HepG2 (cell line): ENCODE data around the gene SPRED3. TPM values are rescaled to one million over a fixed set of nuclear protein-coding genes. Genes with fewer than 3 reads are reported as not detected.

Experiments used
- ATAC-seq: fragments of 200-7000 bp; cut with Tn5 transposase; 3 replicates; pipeline ENCODE4 v1.9.1; 2020; ENCODE audit warnings: mild to moderate bottlenecking, moderate library complexity
- BruUV-seq: library from RNA; stranded (reverse); fragments of 400-500 nt; replicated peaks from 2 replicates; lab custom pipeline; 2021; lab: Mats Ljungman, UMichigan
- CTCF ChIA-PET: fragments of 300-600 bp; formaldehyde crosslinking; extraction: SDS; loops from one replicate; lab custom pipeline; 2021; ENCODE audit warnings: low total read pairs, inconsistent platforms, low intra/inter-chr PET ratio; lab: Yijun Ruan, JAX
- POLR2A ChIA-PET: fragments of 350-600 bp; sonication (Branson Sonifier 250); formaldehyde crosslinking; loops from one replicate; lab custom pipeline; 2020; ENCODE audit warnings: antibody characterized with exemption, inconsistent platforms; lab: Yijun Ruan, JAX
- DNase-seq: peaks from one replicate; pipeline ENCODE4 v3.0.0-alpha.2; 2015; ENCODE audit warnings: low spot score
- FAIRE-seq: peaks from 3 replicates; lab custom pipeline; 2011; peaks lifted over from hg19 to GRCh38; lab: Jason Lieb, UNC
- H2AFZ ChIP-seq: one replicate; pipeline ENCODE4 v1.6.1; 2011; ENCODE audit warnings: low read length, inconsistent platforms
- H3K27ac ChIP-seq: fragments of 300-600 bp; 3 replicates; pipeline ENCODE4 v1.8.0; 2011; ENCODE audit warnings: mixed run types, mild to moderate bottlenecking, mixed read lengths, low read length, inconsistent platforms; ENCODE audit not compliant: insufficient read depth; ENCODE audit errors: extremely low read length
- H3K27me3 ChIP-seq, 2 experiments: fragments of 200-600 bp in 1 of 2; 2 replicates in 1 of 2; 3 replicates in 1 of 2; pipeline versions ENCODE4 v1.6.0 to v1.8.0; 2011; ENCODE audit warnings: low read length in 2 of 2, mild to moderate bottlenecking in 2 of 2, moderate library complexity in 2 of 2, inconsistent platforms in 1 of 2; ENCODE audit not compliant: insufficient read depth in 2 of 2, control insufficient read depth in 1 of 2
- H3K36me3 ChIP-seq, 2 experiments: fragments of 200-600 bp in 1 of 2; replicated peaks in 1 of 2; 2 replicates in 1 of 2; 3 replicates in 1 of 2; pipeline versions ENCODE4 v1.5.1 to v1.8.0; 2011; ENCODE audit warnings: low read length in 2 of 2, inconsistent platforms in 1 of 2; ENCODE audit not compliant: insufficient read depth in 2 of 2, control insufficient read depth in 1 of 2
- H3K4me1 ChIP-seq: 2 replicates; pipeline ENCODE4 v1.5.1; 2012; ENCODE audit warnings: low read length, inconsistent platforms; ENCODE audit not compliant: insufficient read depth
- H3K4me2 ChIP-seq: 2 replicates; pipeline ENCODE4 v1.6.0; 2011; ENCODE audit warnings: low read depth, low read length, inconsistent platforms
- H3K4me3 ChIP-seq, 3 experiments: fragments of 200-600 bp in 1 of 3; sonication (generic), shearing (Covaris generic) in 1 of 3; replicated peaks in 1 of 3; 2 replicates each; pipeline ENCODE4 v1.5.1; 2011 to 2016; ENCODE audit warnings: low read length in 3 of 3, inconsistent platforms in 2 of 3, low read depth in 2 of 3, mild to moderate bottlenecking in 2 of 3, control low read depth in 1 of 3, mixed read lengths in 1 of 3; ENCODE audit not compliant: insufficient read depth in 1 of 3
- H3K79me2 ChIP-seq: one replicate; pipeline ENCODE4 v1.6.1; 2011; ENCODE audit warnings: low read length, inconsistent platforms; ENCODE audit not compliant: insufficient read depth
- H3K9ac ChIP-seq: 2 replicates; pipeline ENCODE4 v1.6.0; 2011; ENCODE audit warnings: mild to moderate bottlenecking, low read depth, low read length, inconsistent platforms; ENCODE audit not compliant: insufficient read depth
- H3K9me3 ChIP-seq: 2 replicates; pipeline ENCODE4 v1.5.1; 2012; ENCODE audit warnings: mild to moderate bottlenecking, low read length
- H4K20me1 ChIP-seq: 2 replicates; pipeline ENCODE4 v1.6.0; 2011; ENCODE audit warnings: inconsistent platforms, mild to moderate bottlenecking, low read length, moderate library complexity; ENCODE audit not compliant: insufficient read depth
- AKAP8 ChIP-seq: sonication (generic); formaldehyde crosslinking; IDR thresholded peaks from 2 replicates; pipeline ENCODE4 v1.5.1; 2020; ENCODE audit warnings: mild to moderate bottlenecking, missing genetic modification reagents
- NR2C2 ChIP-seq: sonication (generic); formaldehyde crosslinking; IDR thresholded peaks from 2 replicates; pipeline ENCODE4 v1.4.0; 2020; ENCODE audit warnings: missing genetic modification reagents, mild to moderate bottlenecking, moderate library complexity, borderline replicate concordance
- NR2F2 ChIP-seq: IDR thresholded peaks from 2 replicates; pipeline ENCODE4 v1.6.1; 2012; ENCODE audit warnings: low read depth, inconsistent platforms, borderline replicate concordance
- ZFYVE20 ChIP-seq: sonication (generic); formaldehyde crosslinking; IDR thresholded peaks from 2 replicates; pipeline ENCODE4 v1.8.0; 2023; ENCODE audit warnings: low read depth, mild to moderate bottlenecking, moderate library complexity, missing genetic modification reagents, borderline replicate concordance
- WGBS: methylation state at CpG from one replicate; pipeline ENCODE4 v1.1.6; 2017; ENCODE audit warnings: low lambda C conversion rate; 5-methylcytosine and 5-hydroxymethylcytosine counted together
- in situ Hi-C: cut with HindIII; loops from 2 replicates; pipeline ENCODE4 v1.10.0; 2017; ENCODE audit warnings: low pct_unique_long_range_greater_than_20kb; ENCODE audit not compliant: extremely low pct_ligation_motif_present
- intact Hi-C: fragments of 100-400 bp; cut with micrococcal nuclease; formaldehyde crosslinking; loops from one replicate; pipeline ENCODE4 v1.10.0; 2022; ENCODE audit not compliant: unreplicated experiment
- polyA plus RNA-seq, 8 experiments: library from polyadenylated mRNA; depleted of rRNA in 3 of 8; stranded (reverse) in 7 of 8; unstranded in 1 of 8; fragments of >200 nt; fragmentation: Illumina TruSeq in 4 of 8; extraction: Trizol in 4 of 8; gene quantifications; 2 replicates each; pipeline versions ENCODE4 v1.2.1 to v1.2.3, GENCODE V29; 2011 to 2016; ENCODE audit warnings: low read depth in 4 of 8, missing spikeins in 1 of 8, mixed read lengths in 1 of 8; ENCODE audit not compliant: insufficient read depth in 1 of 8
- total RNA-seq, 5 experiments: library from RNA; depleted of rRNA; stranded (reverse); fragments of >200 nt; fragmentation: Illumina TruSeq; extraction: Trizol; gene quantifications; 2 replicates each; pipeline ENCODE4 v1.2.3, GENCODE V29; 2016; ENCODE audit warnings: low read depth in 1 of 5
- TF ChIP-seq, protein P1 (sequence below): IDR thresholded peaks from 2 replicates; pipeline ENCODE4 v1.6.1; 2018; ENCODE audit warnings: missing genetic modification reagents
- TF ChIP-seq, protein P2 (sequence below): IDR thresholded peaks from 2 replicates; pipeline ENCODE4 v1.6.1; 2012; ENCODE audit warnings: inconsistent platforms
- TF ChIP-seq, protein P3 (sequence below): sonication (generic); formaldehyde crosslinking; IDR thresholded peaks from 2 replicates; pipeline ENCODE4 v1.4.0; 2020; ENCODE audit warnings: missing genetic modification reagents, mild to moderate bottlenecking, borderline replicate concordance
- TF ChIP-seq, protein P4 (sequence below): conservative IDR thresholded peaks from 2 replicates; pipeline ENCODE4 v1.6.1; 2018; ENCODE audit warnings: missing genetic modification reagents

SPRED3 gene
- total and polyA plus RNA-seq, 2 of the 13 experiments (the other 11 are each of a cell fraction or from before 2014, with no cell fraction given) = 0.15 to 0.17 TPM

DNA sequence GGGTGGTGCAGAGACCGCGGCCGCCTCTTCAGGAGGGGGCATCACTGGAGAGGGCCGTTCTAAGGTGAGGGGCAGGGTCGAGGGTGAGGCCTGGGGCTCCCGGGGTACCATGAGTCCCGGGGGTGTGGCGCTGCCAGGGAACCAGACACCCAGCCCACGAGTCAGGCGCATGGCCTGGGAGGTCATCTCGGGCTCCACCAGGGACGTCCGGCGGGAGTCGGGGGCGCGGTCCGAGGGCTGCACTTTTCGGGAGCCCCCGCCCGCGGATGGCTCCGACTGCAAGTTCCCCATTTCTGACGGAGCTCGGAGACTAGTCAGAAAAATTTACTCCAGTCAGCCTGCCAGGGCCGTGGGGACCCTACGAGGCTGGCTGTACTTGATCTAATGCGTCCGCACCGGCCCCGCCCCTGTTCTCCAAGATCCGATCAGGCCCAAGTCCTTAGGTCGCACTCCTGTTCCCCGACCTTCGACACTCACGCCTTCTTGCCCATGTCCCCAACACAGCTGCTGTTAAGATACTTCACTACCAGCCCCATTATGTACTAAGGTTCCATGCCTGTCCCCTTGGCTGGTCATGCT lies 1.4 kb upstream of the SPRED3 start:
- H3K4me2 ChIP-seq = peak overlapping the region; percentile 89
- no peak overlapping the region for H3K9ac ChIP-seq
- peaks cover 2 to 20% of the 10 kb centered on the region in 2 experiments; a peak in 3 of 5 replicates for H3K27me3 ChIP-seq
- ChIA-PET CTCF (no interaction called here), POLR2A (interaction anchor here (1.3 to 4.0 kb wide), 5 partner anchors 11 to 232 kb away, joined by 4 to 49 read pairs (median 5); partner anchors contain the start of genes EIF3K, FAM98C and PSMD8)
- no peaks in the 10 kb centered on the region; the same call in 1 of the 2 replicates for H4K20me1 ChIP-seq
- DNase-seq (no peak), FAIRE-seq (no peak), ATAC-seq (no peak)
- in situ Hi-C loops (no loop called here), intact Hi-C loops (no loop called here)
- 94% methylated on average over 15 of the region's 36 CpGs for WGBS
- no peak overlapping the region for H2AFZ ChIP-seq
- BruUV-seq = no TSS peak
- H3K79me2 ChIP-seq = no peaks in the 10 kb centered on the region
- H3K9me3 ChIP-seq = no peaks in the 10 kb centered on the region
- peak overlapping the region in 2 of 3 experiments; percentile 46 to 71; a peak in 4 of 6 replicates for H3K4me3 ChIP-seq
- H3K36me3 ChIP-seq = peaks cover 5 to 17% of the 10 kb centered on the region in 2 experiments; a peak in 4 of 5 replicates
- no peak overlapping the region for H3K27ac ChIP-seq
- 0 out of 2 replicates have a peak, but pooled peaks have one; percentile 1 for TF ChIP-seq AKAP8
- TF ChIP-seq, protein P1, sequence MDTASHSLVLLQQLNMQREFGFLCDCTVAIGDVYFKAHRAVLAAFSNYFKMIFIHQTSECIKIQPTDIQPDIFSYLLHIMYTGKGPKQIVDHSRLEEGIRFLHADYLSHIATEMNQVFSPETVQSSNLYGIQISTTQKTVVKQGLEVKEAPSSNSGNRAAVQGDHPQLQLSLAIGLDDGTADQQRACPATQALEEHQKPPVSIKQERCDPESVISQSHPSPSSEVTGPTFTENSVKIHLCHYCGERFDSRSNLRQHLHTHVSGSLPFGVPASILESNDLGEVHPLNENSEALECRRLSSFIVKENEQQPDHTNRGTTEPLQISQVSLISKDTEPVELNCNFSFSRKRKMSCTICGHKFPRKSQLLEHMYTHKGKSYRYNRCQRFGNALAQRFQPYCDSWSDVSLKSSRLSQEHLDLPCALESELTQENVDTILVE (CRISPR knock-in tag) = no peak
- H3K4me1 ChIP-seq = peaks cover 32% of the 10 kb centered on the region

DNA sequence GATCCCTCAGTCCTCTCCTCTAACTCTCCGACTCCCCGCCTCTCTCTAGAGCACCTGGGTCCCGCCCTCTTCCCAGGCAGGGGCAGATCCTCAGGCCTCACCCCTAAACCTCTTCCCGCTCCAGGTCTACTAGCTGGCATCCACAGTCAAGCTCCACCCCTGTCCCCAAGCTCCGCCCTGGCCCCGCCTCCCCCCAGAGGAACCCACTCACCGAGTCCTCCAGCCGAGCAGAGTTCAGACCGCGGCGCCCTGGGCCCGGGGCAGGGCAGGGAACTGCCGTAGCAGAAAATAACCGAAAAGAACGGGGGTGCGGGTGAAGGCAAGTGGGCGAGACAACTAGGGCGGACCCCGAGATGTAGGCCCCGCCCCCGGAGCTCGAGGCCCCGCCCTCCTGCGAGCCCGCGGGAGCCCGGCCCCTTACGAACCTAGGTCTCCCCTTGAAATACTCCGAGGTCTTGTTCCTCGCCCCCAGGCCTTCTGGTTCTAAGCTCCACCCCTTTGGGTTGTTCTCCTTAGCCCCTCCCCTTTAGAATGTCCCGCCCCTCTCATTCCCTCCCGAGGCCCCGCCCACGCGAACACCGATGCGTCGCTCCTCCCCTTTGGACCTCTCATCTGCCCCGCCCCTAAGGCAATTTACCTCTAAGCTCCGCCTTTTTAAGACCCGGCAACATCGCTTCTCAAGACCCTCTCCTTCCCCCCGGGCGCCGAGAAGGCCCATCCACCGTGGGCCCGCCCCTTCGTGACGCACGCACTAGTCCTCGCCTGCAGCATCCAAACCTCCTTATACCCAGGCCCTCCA lies 748 bp upstream of the SPRED3 start, which contains the start of gene GGN:
Gene GGN (minus strand): TSS at position 485 of the 799 bp plus-strand sequence. CDS start 773 bp downstream, outside the sequence.
- BruUV-seq = no TSS peak
- FAIRE-seq = no peak
- 0 out of 2 replicates have a peak within 1 kb of the TSS, but pooled peaks have one; percentile 13 for H3K9ac ChIP-seq
- TF ChIP-seq ZFYVE20 = no peak
- TF ChIP-seq, protein P2, sequence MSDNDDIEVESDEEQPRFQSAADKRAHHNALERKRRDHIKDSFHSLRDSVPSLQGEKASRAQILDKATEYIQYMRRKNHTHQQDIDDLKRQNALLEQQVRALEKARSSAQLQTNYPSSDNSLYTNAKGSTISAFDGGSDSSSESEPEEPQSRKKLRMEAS = no peak
- TF ChIP-seq, protein P3, sequence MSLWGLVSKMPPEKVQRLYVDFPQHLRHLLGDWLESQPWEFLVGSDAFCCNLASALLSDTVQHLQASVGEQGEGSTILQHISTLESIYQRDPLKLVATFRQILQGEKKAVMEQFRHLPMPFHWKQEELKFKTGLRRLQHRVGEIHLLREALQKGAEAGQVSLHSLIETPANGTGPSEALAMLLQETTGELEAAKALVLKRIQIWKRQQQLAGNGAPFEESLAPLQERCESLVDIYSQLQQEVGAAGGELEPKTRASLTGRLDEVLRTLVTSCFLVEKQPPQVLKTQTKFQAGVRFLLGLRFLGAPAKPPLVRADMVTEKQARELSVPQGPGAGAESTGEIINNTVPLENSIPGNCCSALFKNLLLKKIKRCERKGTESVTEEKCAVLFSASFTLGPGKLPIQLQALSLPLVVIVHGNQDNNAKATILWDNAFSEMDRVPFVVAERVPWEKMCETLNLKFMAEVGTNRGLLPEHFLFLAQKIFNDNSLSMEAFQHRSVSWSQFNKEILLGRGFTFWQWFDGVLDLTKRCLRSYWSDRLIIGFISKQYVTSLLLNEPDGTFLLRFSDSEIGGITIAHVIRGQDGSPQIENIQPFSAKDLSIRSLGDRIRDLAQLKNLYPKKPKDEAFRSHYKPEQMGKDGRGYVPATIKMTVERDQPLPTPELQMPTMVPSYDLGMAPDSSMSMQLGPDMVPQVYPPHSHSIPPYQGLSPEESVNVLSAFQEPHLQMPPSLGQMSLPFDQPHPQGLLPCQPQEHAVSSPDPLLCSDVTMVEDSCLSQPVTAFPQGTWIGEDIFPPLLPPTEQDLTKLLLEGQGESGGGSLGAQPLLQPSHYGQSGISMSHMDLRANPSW (CRISPR knock-in tag) = no peak
- no peak for TF ChIP-seq NR2C2 (CRISPR knock-in tag)
- no peak for TF ChIP-seq NR2F2
- TF ChIP-seq, protein P4, sequence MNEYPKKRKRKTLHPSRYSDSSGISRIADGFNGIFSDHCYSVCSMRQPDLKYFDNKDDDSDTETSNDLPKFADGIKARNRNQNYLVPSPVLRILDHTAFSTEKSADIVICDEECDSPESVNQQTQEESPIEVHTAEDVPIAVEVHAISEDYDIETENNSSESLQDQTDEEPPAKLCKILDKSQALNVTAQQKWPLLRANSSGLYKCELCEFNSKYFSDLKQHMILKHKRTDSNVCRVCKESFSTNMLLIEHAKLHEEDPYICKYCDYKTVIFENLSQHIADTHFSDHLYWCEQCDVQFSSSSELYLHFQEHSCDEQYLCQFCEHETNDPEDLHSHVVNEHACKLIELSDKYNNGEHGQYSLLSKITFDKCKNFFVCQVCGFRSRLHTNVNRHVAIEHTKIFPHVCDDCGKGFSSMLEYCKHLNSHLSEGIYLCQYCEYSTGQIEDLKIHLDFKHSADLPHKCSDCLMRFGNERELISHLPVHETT (CRISPR knock-in tag) = no peak

More for the DNA sequence above, 748 bp upstream of the SPRED3 start, which contains the start of gene GGN:
- peak; percentile 63 for ATAC-seq
- ChIA-PET POLR2A (interaction anchor here (1.3 to 4.0 kb wide), 5 partner anchors 12 to 231 kb away, joined by 4 to 49 read pairs (median 5); partner anchors contain the start of genes EIF3K, FAM98C and PSMD8), CTCF (no interaction called here)
- H3K27me3 ChIP-seq = peaks cover 2 to 20% of the 10 kb centered on the region in 2 experiments; a peak in 3 of 5 replicates
- no peak within 1 kb of the TSS for H3K27ac ChIP-seq
- no peaks in the 10 kb centered on the region for H3K79me2 ChIP-seq
- H3K36me3 ChIP-seq = peaks cover 3 to 12% of the 10 kb centered on the region in 2 experiments; a peak in 3 of 5 replicates
- H2AFZ ChIP-seq = no peak within 1 kb of the TSS
- H3K4me3 ChIP-seq = peak within 1 kb of the TSS; percentile 46 to 71 (median 63)
- DNase-seq = peak; percentile 49
- 7% methylated on average over 47 of the region's 51 CpGs for WGBS
- peak within 1 kb of the TSS; percentile 89 for H3K4me2 ChIP-seq
- in situ Hi-C loops (no loop called here), intact Hi-C loops (no loop called here)
- peaks cover 36% of the 10 kb centered on the region for H3K4me1 ChIP-seq
- H4K20me1 ChIP-seq = no peaks in the 10 kb centered on the region; the same call in 1 of the 2 replicates
- H3K9me3 ChIP-seq = no peaks in the 10 kb centered on the region
